Mononuclear cell (primary cell): ENCODE measurements around the gene LRRC4C. TPM values are rescaled to one million over a fixed set of nuclear protein-coding genes. Genes with fewer than 3 reads are reported as not detected.

Source experiments
- H3K27me3 ChIP-seq: 2 replicates; pipeline ENCODE4 v1.6.0; 2011; ENCODE audit warnings: low read length, control low read depth; ENCODE audit not compliant: insufficient read depth
- H3K4me1 ChIP-seq: 2 replicates; pipeline ENCODE4 v1.5.1; 2011; ENCODE audit warnings: mild to moderate bottlenecking, low read length, control low read depth; ENCODE audit not compliant: insufficient read depth
- H3K4me3 ChIP-seq: 2 replicates; pipeline ENCODE4 v1.5.1; 2011; ENCODE audit warnings: mild to moderate bottlenecking, low read length, moderate library complexity
- H3K9me3 ChIP-seq: 2 replicates; pipeline ENCODE4 v1.5.1; 2011; ENCODE audit warnings: low read depth, mild to moderate bottlenecking, control low read depth, low read length
- total RNA-seq: library from RNA; depleted of rRNA; stranded (reverse); fragments of >200 nt; gene quantifications from one replicate; pipeline ENCODE4 v1.2.3, GENCODE V29; 2012

LRRC4C gene
- total RNA-seq, 1 donor = not detected

DNA sequence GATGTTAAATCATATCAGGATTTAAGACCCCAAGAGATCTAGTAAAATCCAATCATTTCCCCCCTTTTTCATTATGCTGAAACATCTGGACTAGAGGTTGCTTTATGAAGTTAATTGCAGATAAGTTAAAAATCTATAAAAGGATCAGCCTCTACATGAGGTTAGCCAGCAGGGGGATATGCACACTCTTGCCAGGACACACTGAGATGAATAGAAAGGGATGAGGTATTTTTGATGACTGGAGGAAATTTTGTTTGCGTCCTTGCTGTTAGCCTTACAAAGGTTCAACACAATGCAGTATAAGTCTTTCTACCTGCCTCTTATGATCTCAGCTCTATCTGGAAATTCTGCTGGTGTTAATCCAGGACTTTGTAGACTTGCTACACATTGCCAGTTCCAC is 1034.3 kb downstream of the LRRC4C start:
- Histone ChIP-seq H3K4me3 (no peak overlapping the region), H3K9me3 (peaks cover 7% of the 10 kb centered on the region), H3K27me3 (no peaks in the 10 kb centered on the region), H3K4me1 (no peaks in the 10 kb centered on the region)

DNA sequence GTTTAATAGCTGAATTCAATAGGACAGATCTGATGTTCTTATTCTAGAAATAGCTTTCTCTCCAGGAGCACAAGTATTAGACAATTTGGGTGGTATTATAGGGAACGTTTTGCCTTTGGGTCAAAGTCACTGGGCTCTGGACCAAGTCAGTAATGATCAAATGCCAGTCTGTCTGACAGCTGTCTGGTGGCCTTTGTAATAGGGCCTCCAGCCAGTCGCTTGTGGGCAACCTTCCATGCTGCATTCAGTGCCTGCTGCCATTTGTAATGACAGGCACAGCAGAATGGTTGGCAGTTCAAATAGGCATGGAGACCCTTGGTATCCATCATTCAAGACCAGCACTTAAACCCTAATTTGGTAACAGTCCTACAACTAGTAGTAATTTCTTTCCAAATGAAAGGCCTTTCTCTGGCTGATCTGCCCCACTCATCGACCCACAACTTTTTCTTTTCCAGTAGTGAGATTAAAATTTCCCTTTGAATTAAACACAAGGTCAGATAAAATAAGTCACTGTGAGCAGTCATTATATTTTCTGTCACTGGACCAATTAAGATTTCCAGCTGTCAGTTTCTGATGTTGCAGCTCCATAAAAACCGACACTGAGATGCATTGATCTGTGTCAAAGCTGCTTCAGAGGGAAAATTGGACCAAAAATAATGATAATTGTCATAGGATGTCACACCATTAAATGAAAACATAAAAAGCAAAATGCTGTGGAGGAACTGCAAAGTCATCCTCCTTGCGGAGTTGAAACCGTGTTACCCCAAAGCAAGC is 1038.1 kb downstream of the LRRC4C start:
- H3K4me1 ChIP-seq = no peaks in the 10 kb centered on the region
- H3K9me3 ChIP-seq = peaks cover 7% of the 10 kb centered on the region
- H3K27me3 ChIP-seq = no peaks in the 10 kb centered on the region
- H3K4me3 ChIP-seq = no peak overlapping the region

DNA sequence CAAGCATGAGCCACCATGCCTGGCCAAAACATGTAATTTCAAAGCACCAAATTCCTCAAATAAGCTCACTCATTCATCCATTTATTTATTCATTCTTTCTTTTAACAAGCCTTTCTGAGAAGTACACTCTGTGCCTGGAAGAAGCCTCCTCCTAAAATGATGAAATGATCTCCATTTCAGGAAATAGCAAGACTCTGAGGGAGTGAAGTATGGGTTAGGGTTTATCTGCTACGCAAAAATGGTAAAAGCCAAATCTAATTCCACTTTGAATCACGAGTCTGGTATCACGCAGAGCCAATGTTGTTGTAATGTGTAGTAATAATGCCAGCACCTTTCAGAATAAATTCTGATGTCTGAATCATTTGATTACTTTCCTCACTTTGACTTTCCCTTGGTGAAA is 1041.8 kb downstream of the LRRC4C start:
- Histone ChIP-seq H3K4me1 (no peaks in the 10 kb centered on the region), H3K9me3 (peaks cover 7% of the 10 kb centered on the region), H3K27me3 (no peaks in the 10 kb centered on the region), H3K4me3 (no peak overlapping the region)

DNA sequence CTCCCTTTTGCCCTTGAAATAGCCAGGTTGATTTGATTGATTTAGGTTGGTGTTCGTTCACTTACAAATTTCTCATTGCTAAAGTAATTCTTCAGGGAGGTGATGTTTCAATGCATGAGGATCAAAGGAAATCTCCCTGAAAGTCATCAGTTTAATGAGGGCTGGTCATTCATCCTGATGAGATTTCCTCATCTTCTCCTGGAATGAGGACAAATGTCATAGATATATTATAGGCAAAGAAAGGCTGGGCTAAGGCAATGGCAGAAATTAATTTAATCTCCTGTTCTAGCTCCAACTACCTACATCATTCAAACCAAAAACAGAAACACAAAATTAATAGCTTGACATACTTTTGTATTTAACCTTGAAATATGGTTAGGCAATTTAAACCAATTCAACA is 1052.1 kb downstream of the LRRC4C start:
- H3K9me3 ChIP-seq = no peaks in the 10 kb centered on the region

DNA sequence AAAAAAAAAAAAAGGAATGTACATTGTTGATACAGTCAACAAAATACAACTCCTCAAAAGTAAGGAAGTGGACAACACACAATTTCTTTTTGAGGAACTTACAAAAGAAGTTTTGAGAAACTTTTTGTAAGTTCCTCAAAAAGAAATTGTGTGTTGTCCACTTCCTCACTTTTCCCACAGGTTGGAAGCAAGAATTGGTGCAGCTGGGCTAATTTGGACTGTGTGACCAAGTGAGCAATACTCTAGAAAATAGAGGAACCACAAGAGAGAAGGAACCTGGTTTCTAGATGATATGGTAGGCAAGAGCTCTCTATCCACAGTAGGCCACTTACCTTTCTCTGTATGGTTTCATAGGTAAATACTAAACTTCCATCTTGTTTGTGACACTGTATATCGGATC is 1053.8 kb downstream of the LRRC4C start:
- Histone ChIP-seq H3K9me3 (no peaks in the 10 kb centered on the region), H3K27me3 (no peaks in the 10 kb centered on the region), H3K4me3 (no peak overlapping the region), H3K4me1 (no peaks in the 10 kb centered on the region)

More for the DNA sequence above, 1052.1 kb downstream of the LRRC4C start:
- Histone ChIP-seq H3K4me3 (no peak overlapping the region), H3K4me1 (no peaks in the 10 kb centered on the region), H3K27me3 (no peaks in the 10 kb centered on the region)

DNA sequence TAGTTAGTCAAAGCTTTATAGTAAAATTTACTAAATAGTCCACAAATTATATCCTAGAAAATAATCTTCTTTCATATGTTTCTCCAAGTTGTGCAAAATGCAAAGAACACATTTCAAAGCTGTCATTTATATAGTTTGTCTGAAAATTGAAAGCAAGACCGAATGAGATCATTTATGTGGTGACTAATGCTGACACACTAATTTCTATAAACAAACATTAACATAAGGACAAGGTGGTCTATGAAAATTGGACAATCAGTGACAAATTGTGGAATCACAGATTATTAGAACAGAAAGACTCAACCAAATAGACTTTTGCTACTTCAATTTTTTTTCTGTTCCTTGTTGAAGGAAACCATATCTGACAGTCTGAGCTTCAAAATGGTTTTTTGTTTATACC is 1056.1 kb downstream of the LRRC4C start:
- Histone ChIP-seq H3K4me1 (no peaks in the 10 kb centered on the region), H3K27me3 (no peaks in the 10 kb centered on the region), H3K4me3 (no peak overlapping the region), H3K9me3 (no peaks in the 10 kb centered on the region)

DNA sequence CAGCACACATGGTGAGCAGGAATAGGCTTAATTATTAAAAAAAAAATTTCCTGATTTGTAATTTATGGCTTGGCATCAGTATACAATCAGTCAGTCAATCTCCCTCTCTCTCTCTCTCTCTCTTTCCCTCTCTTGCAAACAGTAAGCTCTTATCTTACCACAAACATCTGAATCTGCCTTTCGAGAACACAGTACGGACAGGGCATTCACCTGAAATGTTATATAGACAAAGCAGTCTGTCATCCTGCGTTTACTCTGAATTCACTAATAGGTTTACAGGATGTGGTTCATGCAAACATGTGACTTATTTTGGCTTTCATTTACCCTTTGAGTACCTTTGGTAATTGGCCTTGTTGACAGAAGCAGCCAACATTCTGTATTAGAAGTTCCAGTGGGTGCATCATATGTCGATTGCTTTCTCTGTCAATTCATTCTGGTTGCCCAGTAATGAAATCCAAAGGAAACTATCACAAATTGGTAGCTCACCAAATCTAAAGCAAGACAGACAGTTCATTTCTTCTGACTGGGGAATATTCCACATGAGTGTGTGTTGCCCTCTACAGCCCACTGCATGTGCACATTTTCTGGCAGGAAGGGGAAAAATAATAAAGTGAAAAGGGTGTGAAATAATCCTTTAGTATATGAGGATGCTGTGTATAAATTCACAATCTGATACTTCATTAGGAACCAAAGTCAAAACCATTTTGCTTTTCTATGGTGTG is 1058.2 kb downstream of the LRRC4C start:
- Histone ChIP-seq H3K4me1 (no peaks in the 10 kb centered on the region), H3K27me3 (no peaks in the 10 kb centered on the region), H3K9me3 (no peaks in the 10 kb centered on the region), H3K4me3 (no peak overlapping the region)

DNA sequence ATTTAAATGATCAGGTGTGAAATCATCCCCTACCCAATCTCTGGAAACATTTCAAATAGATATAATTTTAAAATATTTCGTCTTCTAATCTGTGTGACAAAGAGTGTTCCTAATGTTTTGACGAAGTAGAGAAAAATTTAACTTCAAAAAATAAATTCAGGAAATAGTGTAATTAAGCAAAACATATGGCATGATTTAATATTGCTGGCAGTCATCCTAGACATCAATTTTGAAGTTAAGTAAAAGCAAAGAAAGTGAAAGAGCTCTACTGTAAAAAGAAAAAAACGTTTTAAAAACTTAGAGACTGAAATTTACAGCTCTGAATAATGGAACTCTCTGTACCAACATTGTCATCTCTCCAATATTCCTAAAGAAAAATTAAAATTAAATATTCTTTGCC is 1062.3 kb downstream of the LRRC4C start:
- no peaks in the 10 kb centered on the region for H3K9me3 ChIP-seq
- H3K4me3 ChIP-seq = no peak overlapping the region
- H3K27me3 ChIP-seq = no peaks in the 10 kb centered on the region
- no peaks in the 10 kb centered on the region for H3K4me1 ChIP-seq

DNA sequence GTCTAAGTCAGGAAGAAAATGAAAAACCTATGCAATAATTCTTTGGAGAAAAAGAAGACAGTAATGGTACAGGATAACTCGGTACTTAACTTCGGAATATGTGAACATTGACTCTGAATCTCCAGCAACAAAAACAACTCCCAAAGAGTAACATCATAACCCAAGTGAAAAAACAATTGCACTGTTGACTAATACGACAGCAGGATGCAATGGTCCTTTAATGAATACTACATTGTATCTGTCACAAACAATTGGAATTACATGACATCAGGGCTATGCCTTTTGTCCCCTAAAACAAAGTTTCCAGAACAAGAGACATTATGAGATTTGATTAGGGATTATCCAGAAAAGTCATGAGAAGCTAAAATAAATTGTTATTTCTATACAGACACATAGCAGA is 1065.9 kb downstream of the LRRC4C start:
- Histone ChIP-seq H3K27me3 (no peaks in the 10 kb centered on the region), H3K9me3 (no peaks in the 10 kb centered on the region), H3K4me1 (no peaks in the 10 kb centered on the region), H3K4me3 (no peak overlapping the region)

DNA sequence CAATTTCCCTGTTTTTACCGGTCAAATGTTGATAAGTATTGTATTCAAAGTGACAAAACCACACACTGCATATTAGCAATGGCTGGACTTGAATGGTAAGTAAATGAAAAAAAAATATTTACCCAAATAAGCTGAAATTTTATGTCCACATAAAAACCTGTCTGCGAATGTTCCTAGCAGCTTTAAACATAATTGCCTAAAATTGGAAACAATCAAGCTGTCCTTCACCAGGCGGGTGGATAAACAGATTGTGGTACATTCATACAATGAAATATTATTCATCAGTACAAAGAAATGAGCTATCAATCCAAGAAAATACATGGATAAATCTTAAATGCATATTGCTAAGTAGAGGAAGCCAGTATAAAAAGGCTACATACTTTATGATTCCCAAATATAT is 1067.8 kb downstream of the LRRC4C start:
- no peak overlapping the region for H3K4me3 ChIP-seq
- H3K4me1 ChIP-seq = no peaks in the 10 kb centered on the region
- no peaks in the 10 kb centered on the region for H3K9me3 ChIP-seq
- no peaks in the 10 kb centered on the region for H3K27me3 ChIP-seq

DNA sequence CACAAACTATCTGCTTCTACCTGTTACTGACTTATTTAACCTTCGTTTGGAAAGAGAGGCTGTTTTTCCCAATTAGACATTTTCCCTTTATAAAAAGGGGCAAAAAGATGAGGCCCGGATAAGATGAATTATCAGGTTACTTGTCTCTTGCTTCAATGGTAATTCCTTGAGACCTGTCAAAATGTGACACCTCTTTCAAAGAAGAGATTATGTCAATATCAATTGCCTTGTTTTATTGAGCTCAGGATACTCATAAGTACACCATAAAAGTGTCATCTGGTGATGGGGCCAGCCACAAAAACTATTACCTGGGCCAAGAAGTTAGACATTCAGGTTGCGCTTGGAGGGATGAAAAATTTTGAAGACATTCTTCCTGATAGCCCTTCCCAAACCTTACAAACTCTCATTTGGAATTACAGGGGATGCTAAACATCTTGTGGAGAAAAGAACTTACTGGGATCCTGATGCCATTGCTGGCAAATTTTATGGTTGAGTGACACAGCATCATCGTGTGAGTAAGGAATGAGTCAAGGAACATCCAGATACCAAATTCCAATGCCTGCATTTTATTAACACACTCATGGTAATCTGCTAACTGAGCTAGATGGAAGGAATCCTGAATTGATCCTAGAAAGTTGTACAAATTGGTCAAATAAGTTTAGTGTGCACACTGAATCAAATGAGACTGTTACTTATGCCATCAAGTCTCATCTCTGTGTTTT is 1071.2 kb downstream of the LRRC4C start:
- H3K9me3 ChIP-seq = peaks cover 5% of the 10 kb centered on the region
- H3K4me3 ChIP-seq = no peak overlapping the region
- no peaks in the 10 kb centered on the region for H3K27me3 ChIP-seq
- H3K4me1 ChIP-seq = no peaks in the 10 kb centered on the region

DNA sequence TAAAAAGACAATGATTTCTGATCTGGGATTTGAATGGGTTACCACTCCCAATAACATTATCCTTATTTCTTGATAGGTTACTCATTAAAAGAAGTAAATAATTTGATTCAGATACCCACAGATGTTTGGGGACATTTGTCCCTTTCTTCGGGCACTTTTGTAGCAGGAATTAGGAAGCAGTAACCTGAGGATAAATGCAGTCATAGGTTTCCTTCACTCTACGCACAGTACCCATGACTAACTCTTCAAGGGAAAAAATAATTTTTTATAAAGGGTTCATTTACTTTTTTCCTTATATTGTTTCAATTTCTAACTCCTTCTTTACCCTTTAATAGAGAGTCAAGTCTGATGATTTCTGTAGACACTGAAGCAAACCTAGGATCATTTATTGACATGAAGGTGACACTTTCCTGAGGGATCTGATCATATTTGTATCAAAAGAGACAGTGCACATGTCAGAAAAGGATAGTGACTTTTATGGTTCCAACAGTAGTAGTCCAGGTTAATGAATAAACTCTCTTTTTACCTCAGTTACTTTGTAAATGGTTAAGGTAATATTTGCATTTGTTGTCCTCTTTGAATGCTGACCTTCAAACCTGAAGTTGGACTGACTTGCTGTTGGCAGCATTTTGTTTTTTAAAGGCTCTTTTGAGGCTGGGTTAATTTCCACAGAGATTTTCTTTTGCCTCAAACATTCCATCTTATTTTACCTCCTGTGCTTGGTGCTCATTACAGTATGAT is 1072.0 kb downstream of the LRRC4C start:
- peaks cover 5% of the 10 kb centered on the region for H3K9me3 ChIP-seq

DNA sequence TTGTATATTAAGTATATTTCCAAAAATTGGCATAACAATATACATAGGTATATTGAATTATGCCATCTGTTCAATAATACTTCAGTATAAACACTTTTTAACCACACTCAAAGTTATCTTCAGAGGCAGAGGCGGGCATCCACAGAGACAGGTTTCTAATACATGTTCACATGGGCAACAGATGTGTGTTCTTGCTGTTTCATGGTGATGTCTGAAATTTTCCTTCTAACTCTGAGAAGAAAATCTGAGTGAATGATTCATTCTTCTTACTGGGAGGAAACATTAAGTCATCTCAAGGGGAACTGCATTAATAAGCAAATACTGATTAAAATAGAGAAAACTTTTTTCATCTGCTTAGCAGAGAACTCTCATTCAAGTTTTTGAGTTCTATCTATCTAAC is 1074.5 kb downstream of the LRRC4C start:
- Histone ChIP-seq H3K9me3 (peaks cover 5% of the 10 kb centered on the region), H3K4me1 (no peaks in the 10 kb centered on the region), H3K27me3 (no peaks in the 10 kb centered on the region), H3K4me3 (no peak overlapping the region)

More for the DNA sequence above, 1072.0 kb downstream of the LRRC4C start:
- no peaks in the 10 kb centered on the region for H3K27me3 ChIP-seq
- no peaks in the 10 kb centered on the region for H3K4me1 ChIP-seq
- no peak overlapping the region for H3K4me3 ChIP-seq

DNA sequence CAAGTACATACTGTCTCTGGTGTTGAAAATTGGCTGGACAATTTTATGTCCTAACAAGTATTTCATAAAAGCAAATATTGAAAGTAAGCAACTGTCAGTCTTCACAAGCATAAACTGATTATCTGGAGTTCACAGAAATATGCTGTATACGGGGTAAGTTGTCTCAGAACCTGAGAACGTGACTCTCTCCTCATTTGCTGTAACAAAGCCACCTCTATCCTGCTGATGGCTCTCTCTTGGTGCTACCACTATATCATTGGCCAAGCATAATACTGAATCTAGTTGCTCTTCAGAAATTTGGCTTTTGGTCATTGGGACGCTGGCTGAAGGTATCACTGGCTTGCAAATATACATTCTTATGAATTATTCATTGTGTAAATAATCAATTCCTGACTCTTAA is 1078.0 kb downstream of the LRRC4C start:
- H3K4me1 ChIP-seq = no peaks in the 10 kb centered on the region
- peaks cover 5% of the 10 kb centered on the region for H3K9me3 ChIP-seq

DNA sequence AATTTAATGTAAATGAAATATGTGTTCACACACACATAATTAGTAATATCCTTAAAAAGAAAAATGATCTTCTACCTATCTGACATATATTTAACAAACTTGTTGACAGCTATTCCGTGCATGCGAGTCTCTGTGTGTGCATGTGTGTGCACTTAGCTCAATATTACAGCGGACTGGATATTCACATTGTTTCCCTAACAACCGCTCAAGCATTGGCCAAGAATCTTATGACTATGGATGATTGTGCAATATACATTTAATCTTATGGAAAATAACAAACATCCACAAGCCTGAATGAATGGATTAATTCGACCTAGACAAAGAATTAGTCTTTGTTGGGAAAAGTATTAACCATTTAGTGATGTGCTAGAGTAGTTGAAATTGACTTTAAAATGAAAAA is 1078.6 kb downstream of the LRRC4C start:
- H3K27me3 ChIP-seq = no peaks in the 10 kb centered on the region
- no peak overlapping the region for H3K4me3 ChIP-seq
- peaks cover 5% of the 10 kb centered on the region for H3K9me3 ChIP-seq
- no peaks in the 10 kb centered on the region for H3K4me1 ChIP-seq

More for the DNA sequence above, 1078.0 kb downstream of the LRRC4C start:
- Histone ChIP-seq H3K27me3 (no peaks in the 10 kb centered on the region), H3K4me3 (no peak overlapping the region)
